Endodermal cell (in vitro differentiated cells): ENCODE data around the gene CNGB1. TPM values are rescaled to one million over a fixed set of nuclear protein-coding genes. Genes with fewer than 3 reads are reported as not detected.

Experiments used
- DNase-seq: peaks from one replicate; pipeline ENCODE4 v3.0.0-alpha.2; 2017
- H3K27ac ChIP-seq: 2 replicates; pipeline ENCODE4 v1.5.1; 2013; ENCODE audit warnings: mild to moderate bottlenecking, low read depth, low read length, moderate library complexity
- H3K27me3 ChIP-seq: 2 replicates; pipeline ENCODE4 v1.6.1; 2013; ENCODE audit warnings: mild to moderate bottlenecking, low read length, moderate library complexity; ENCODE audit not compliant: insufficient read depth, control insufficient read depth, poor library complexity, severe bottlenecking
- H3K36me3 ChIP-seq: 2 replicates; pipeline ENCODE4 v1.7.0; 2013; ENCODE audit warnings: mild to moderate bottlenecking, low read length, moderate library complexity; ENCODE audit not compliant: control insufficient read depth, insufficient read depth
- H3K4me1 ChIP-seq: one replicate; pipeline ENCODE4 v1.7.0; 2013; ENCODE audit warnings: low read length; ENCODE audit not compliant: control insufficient read depth, insufficient read depth
- H3K4me3 ChIP-seq: 2 replicates; pipeline ENCODE4 v1.5.1; 2013; ENCODE audit warnings: mild to moderate bottlenecking, low read length, moderate library complexity
- H3K9ac ChIP-seq: 2 replicates; pipeline ENCODE4 v1.6.1; 2013; ENCODE audit warnings: mild to moderate bottlenecking, low read length, moderate library complexity; ENCODE audit not compliant: poor library complexity, severe bottlenecking; ENCODE audit errors: extremely low read depth
- H3K9me3 ChIP-seq: 2 replicates; pipeline ENCODE4 v1.6.1; 2013; ENCODE audit warnings: mild to moderate bottlenecking, low read length, moderate library complexity; ENCODE audit not compliant: control insufficient read depth
- H3K27ac Mint-ChIP-seq: 2 replicates; pipeline ENCODE4 v1.8.0; 2020; ENCODE audit warnings: mixed read lengths
- H3K27me3 Mint-ChIP-seq: 2 replicates; pipeline ENCODE4 v1.8.0; 2021; ENCODE audit warnings: mild to moderate bottlenecking, mixed read lengths; ENCODE audit not compliant: insufficient read depth
- H3K36me3 Mint-ChIP-seq: 2 replicates; pipeline ENCODE4 v1.8.0; 2020; ENCODE audit warnings: low read depth, mixed read lengths
- H3K4me1 Mint-ChIP-seq: 2 replicates; pipeline ENCODE4 v1.8.0; 2020; ENCODE audit warnings: mixed read lengths
- H3K4me3 Mint-ChIP-seq: 2 replicates; pipeline ENCODE4 v1.8.0; 2020; ENCODE audit warnings: mild to moderate bottlenecking, moderate library complexity, mixed read lengths
- H3K9me3 Mint-ChIP-seq: 2 replicates; pipeline ENCODE4 v1.8.0; 2020; ENCODE audit warnings: mild to moderate bottlenecking, mixed read lengths
- WGBS, 2 experiments: methylation state at CpG; one replicate each; pipeline versions ENCODE4 v1.1.5 to v1.1.7; 2013; ENCODE audit warnings: missing lambda C conversion rate in 2 of 2, mixed read lengths in 1 of 2; ENCODE audit not compliant: insufficient coverage in 1 of 2, insufficient read length in 1 of 2; 5-methylcytosine and 5-hydroxymethylcytosine counted together
- total RNA-seq, 2 donors: library from RNA; stranded (reverse); fragmentation: NEBNext Ultra II Directional in 1 of 2; extraction: Animal tissue kit (Norgen Biotek cat#: 25700) in 1 of 2; gene quantifications; 2 replicates in 1 of 2; 3 replicates in 1 of 2; pipeline ENCODE4 v1.2.1, GENCODE V29; 2021
- TF ChIP-seq, protein P1 (sequence below): fragments of 200-600 bp; sonication (generic); conservative IDR thresholded peaks from 2 replicates; pipeline ENCODE4 v1.5.0; 2021; ENCODE audit warnings: antibody characterized with exemption, mild to moderate bottlenecking

The CNGB1 gene
- total RNA-seq, 2 donors from 2014 or later: 0.29 to 0.60 TPM

DNA sequence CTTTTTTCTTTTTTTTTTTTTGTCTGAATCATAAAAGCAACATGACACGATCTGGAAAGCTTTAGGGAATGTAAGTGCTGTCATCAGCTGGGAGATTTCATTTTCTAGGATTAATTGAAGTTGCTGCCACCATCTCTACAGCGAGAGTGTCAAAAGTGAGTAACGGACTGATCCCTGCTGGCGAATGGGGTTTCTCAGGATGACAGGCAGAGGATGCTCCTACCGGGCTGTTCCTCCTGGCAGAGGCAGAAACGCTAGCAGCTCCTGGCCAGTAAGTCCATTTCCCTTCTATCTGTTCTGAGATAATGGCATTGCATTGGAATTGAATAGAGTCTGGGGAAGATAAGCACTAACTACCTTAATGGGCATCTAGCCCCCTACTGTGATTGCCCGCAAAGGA lies 88.1 kb downstream of the CNGB1 start:
- H3K9me3 ChIP-seq: no peaks in the 10 kb centered on the region
- Mint-ChIP-seq H3K4me1 (peaks cover 29% of the 10 kb centered on the region), H3K27ac (no peak overlapping the region), H3K27me3 (peaks cover 12% of the 10 kb centered on the region), H3K4me3 (no peak overlapping the region), H3K9me3 (no peaks in the 10 kb centered on the region), H3K36me3 (no peaks in the 10 kb centered on the region)
- TF ChIP-seq, protein P1, sequence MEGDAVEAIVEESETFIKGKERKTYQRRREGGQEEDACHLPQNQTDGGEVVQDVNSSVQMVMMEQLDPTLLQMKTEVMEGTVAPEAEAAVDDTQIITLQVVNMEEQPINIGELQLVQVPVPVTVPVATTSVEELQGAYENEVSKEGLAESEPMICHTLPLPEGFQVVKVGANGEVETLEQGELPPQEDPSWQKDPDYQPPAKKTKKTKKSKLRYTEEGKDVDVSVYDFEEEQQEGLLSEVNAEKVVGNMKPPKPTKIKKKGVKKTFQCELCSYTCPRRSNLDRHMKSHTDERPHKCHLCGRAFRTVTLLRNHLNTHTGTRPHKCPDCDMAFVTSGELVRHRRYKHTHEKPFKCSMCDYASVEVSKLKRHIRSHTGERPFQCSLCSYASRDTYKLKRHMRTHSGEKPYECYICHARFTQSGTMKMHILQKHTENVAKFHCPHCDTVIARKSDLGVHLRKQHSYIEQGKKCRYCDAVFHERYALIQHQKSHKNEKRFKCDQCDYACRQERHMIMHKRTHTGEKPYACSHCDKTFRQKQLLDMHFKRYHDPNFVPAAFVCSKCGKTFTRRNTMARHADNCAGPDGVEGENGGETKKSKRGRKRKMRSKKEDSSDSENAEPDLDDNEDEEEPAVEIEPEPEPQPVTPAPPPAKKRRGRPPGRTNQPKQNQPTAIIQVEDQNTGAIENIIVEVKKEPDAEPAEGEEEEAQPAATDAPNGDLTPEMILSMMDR: no peak
- H3K4me3 ChIP-seq: no peak overlapping the region
- peaks cover 4% of the 10 kb centered on the region for H3K4me1 ChIP-seq
- H3K36me3 ChIP-seq: no peaks in the 10 kb centered on the region
- DNase-seq: no peak
- H3K9ac ChIP-seq: no peak overlapping the region
- H3K27ac ChIP-seq: no peak overlapping the region
- no peaks in the 10 kb centered on the region for H3K27me3 ChIP-seq
- WGBS, 2 experiments: 48 to 66% methylated on average over 3 to 7 of the region's 7 CpGs

DNA sequence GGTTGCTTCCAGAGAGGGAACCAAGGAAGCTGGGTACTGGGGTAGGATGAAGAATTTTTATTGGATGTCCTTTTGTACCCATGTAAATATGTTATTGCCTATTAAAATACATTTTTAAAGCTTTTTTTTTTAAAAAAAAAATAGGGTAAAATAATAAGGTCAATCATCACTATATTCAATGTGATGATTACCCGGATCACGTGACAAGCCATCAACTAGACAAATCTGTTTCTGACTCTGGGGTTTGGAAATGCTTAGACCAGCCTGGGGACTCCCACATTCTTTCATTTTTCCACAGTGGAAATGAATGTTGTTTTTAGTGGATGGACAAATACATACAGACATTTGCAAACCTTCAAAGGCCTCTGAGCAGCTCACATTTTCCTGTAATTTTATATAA lies 88.7 kb downstream of the CNGB1 start:
- H3K4me1 Mint-ChIP-seq: peaks cover 29% of the 10 kb centered on the region
- no peak overlapping the region for H3K4me3 Mint-ChIP-seq
- 94% methylated on average over 2 of the region's 2 CpGs; no CpG with 5 or more reads in 1 of the 2 experiments for WGBS, 2 experiments
- peaks cover 10% of the 10 kb centered on the region for H3K27me3 Mint-ChIP-seq
- no peaks in the 10 kb centered on the region for H3K9me3 Mint-ChIP-seq
- no peak for DNase-seq
- no peak overlapping the region for H3K4me3 ChIP-seq
- peaks cover 4% of the 10 kb centered on the region for H3K4me1 ChIP-seq
- H3K27ac ChIP-seq: no peak overlapping the region
- no peak overlapping the region for H3K27ac Mint-ChIP-seq
- no peaks in the 10 kb centered on the region for H3K36me3 Mint-ChIP-seq
- no peak overlapping the region for H3K9ac ChIP-seq
- no peaks in the 10 kb centered on the region for H3K36me3 ChIP-seq
- H3K9me3 ChIP-seq: no peaks in the 10 kb centered on the region
- TF ChIP-seq, protein P1: no peak
- H3K27me3 ChIP-seq: no peaks in the 10 kb centered on the region

DNA sequence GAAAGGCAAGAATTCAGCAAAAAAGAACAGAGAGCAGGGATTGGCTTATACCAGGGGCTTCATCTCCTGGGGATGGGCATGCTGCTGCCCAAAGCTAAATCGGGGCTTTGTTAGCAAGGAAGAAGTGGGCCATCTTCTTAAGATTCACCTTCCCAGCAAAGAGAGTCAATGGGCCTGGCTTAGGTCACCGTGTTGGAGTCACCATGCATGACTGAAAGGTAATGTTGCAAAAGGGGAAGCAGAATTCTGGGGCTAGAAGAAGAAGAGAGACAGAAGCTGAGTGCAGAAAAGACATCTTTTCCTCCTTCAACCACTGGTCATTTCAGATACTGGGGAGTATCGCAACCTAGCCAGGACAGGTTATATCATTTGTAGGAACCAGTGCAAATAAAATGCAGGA lies 92.3 kb downstream of the CNGB1 start:
- H3K4me3 ChIP-seq: no peak overlapping the region
- H3K9me3 ChIP-seq: no peaks in the 10 kb centered on the region
- Mint-ChIP-seq H3K4me1 (peaks cover 22% of the 10 kb centered on the region), H3K9me3 (no peaks in the 10 kb centered on the region), H3K36me3 (no peaks in the 10 kb centered on the region), H3K27me3 (peaks cover 6% of the 10 kb centered on the region), H3K4me3 (no peak overlapping the region), H3K27ac (no peak overlapping the region)
- TF ChIP-seq, protein P1: no peak
- no peak overlapping the region for H3K9ac ChIP-seq
- DNase-seq: no peak
- 50 to 75% methylated on average over 2 to 3 of the region's 3 CpGs for WGBS, 2 experiments
- no peak overlapping the region for H3K27ac ChIP-seq
- no peaks in the 10 kb centered on the region for H3K36me3 ChIP-seq
- no peaks in the 10 kb centered on the region for H3K27me3 ChIP-seq
- H3K4me1 ChIP-seq: peaks cover 4% of the 10 kb centered on the region
